Measurements from ENCODE around the gene MARCHF3.
"Not testable (repeated sequence)": the region's sequence is repeated elsewhere in the genome, so short reads cannot be mapped to it uniquely, and the experiment has no call there.

Gene MARCHF3

GRCh38 chr5:127055880-127056653, 25.7 kb upstream of the MARCHF3 start:
- no peaks in the 10 kb centered on the region for H3K36me3 ChIP-seq (ENCODE audit: control insufficient read depth, insufficient read depth, low read length)
- H2BK120ac ChIP-seq (ENCODE audit: low read depth, low read length) = no peak overlapping the region
- no peak overlapping the region for H3K18ac ChIP-seq (ENCODE audit: low read length)
- no peaks in the 10 kb centered on the region for H3K27me3 ChIP-seq (ENCODE audit: insufficient read depth, low read length, poor library complexity)
- H3K4me1 ChIP-seq (ENCODE audit: control insufficient read depth, low read depth, low read length) = no peaks in the 10 kb centered on the region
- no peak for DNase-seq
- no peak overlapping the region for H3K9ac ChIP-seq (ENCODE audit: low read length)
- no peak overlapping the region for H3K27ac ChIP-seq (ENCODE audit: low read depth, low read length)
- no peak overlapping the region for H3K4me3 ChIP-seq (ENCODE audit: low read length)
- no peak overlapping the region for H3K4me2 ChIP-seq (ENCODE audit: low read length)
- no peaks in the 10 kb centered on the region for H3K79me1 ChIP-seq (ENCODE audit: low read length)
- no peak overlapping the region for H3K4ac ChIP-seq (ENCODE audit: low read depth, low read length)
- H4K8ac ChIP-seq (ENCODE audit: low read depth, low read length) = no peak overlapping the region
- H3K23ac ChIP-seq (ENCODE audit: low read length) = no peak overlapping the region
- WGBS (ENCODE audit: extremely low coverage, insufficient coverage, low lambda C conversion rate) = no CpG with 5 or more reads among the region's 3 CpGs
- no peak overlapping the region for H2AK5ac ChIP-seq (ENCODE audit: low read length)
- H3K79me2 ChIP-seq (ENCODE audit: control insufficient read depth, insufficient read depth, low read length) = no peaks in the 10 kb centered on the region
- H2BK15ac ChIP-seq (replicated peaks; ENCODE audit: low read depth) = no peak overlapping the region
- H3K56ac ChIP-seq (ENCODE audit: low read length) = no peak overlapping the region
- H4K5ac ChIP-seq (ENCODE audit: low read length) = no peak overlapping the region
- H2BK5ac ChIP-seq (ENCODE audit: low read length) = no peak overlapping the region

- not testable (repeated sequence) for H3K23ac ChIP-seq (ENCODE audit: low read length); H4K8ac ChIP-seq (ENCODE audit: low read depth, low read length); H3K18ac ChIP-seq (ENCODE audit: low read length); H3K4ac ChIP-seq (ENCODE audit: low read depth, low read length); H3K4me3 ChIP-seq (ENCODE audit: low read length); H2AK5ac ChIP-seq (ENCODE audit: low read length); H2BK120ac ChIP-seq (ENCODE audit: low read depth, low read length); H3K27me3 ChIP-seq (ENCODE audit: insufficient read depth, low read length, poor library complexity); H3K56ac ChIP-seq (ENCODE audit: low read length); H3K4me1 ChIP-seq (ENCODE audit: control insufficient read depth, low read depth, low read length); H3K9ac ChIP-seq (ENCODE audit: low read length); H2BK15ac ChIP-seq (replicated peaks; ENCODE audit: low read depth); H3K4me2 ChIP-seq (ENCODE audit: low read length); H2BK5ac ChIP-seq (ENCODE audit: low read length); H4K5ac ChIP-seq (ENCODE audit: low read length); DNase-seq; H3K79me2 ChIP-seq (ENCODE audit: control insufficient read depth, insufficient read depth, low read length); H3K79me1 ChIP-seq (ENCODE audit: low read length); H3K27ac ChIP-seq (ENCODE audit: low read depth, low read length); H3K36me3 ChIP-seq (ENCODE audit: control insufficient read depth, insufficient read depth, low read length)
- WGBS (ENCODE audit: extremely low coverage, insufficient coverage, low lambda C conversion rate) = no CpG with 5 or more reads among the region's 6 CpGs
Observed at GRCh38 chr5:127053551-127053950, 23.2 kb upstream of the MARCHF3 start.

- Histone ChIP-seq H3K4me3 (ENCODE audit: low read length) (no peak overlapping the region), H3K27me3 (ENCODE audit: insufficient read depth, low read length, poor library complexity) (no peaks in the 10 kb centered on the region), H2BK15ac (replicated peaks; ENCODE audit: low read depth) (no peak overlapping the region), H3K18ac (ENCODE audit: low read length) (no peak overlapping the region), H3K56ac (ENCODE audit: low read length) (no peak overlapping the region), H3K9ac (ENCODE audit: low read length) (no peak overlapping the region), H3K4me1 (ENCODE audit: control insufficient read depth, low read depth, low read length) (no peaks in the 10 kb centered on the region), H2BK5ac (ENCODE audit: low read length) (no peak overlapping the region), H2AK5ac (ENCODE audit: low read length) (no peak overlapping the region), H3K4ac (ENCODE audit: low read depth, low read length) (no peak overlapping the region), H3K27ac (ENCODE audit: low read depth, low read length) (no peak overlapping the region), H2BK120ac (ENCODE audit: low read depth, low read length) (no peak overlapping the region), H4K5ac (ENCODE audit: low read length) (no peak overlapping the region), H3K4me2 (ENCODE audit: low read length) (no peak overlapping the region), H3K79me2 (ENCODE audit: control insufficient read depth, insufficient read depth, low read length) (no peaks in the 10 kb centered on the region), H3K23ac (ENCODE audit: low read length) (no peak overlapping the region), H3K36me3 (ENCODE audit: control insufficient read depth, insufficient read depth, low read length) (no peaks in the 10 kb centered on the region), H3K79me1 (ENCODE audit: low read length) (no peaks in the 10 kb centered on the region), H4K8ac (ENCODE audit: low read depth, low read length) (no peak overlapping the region)
- no CpG with 5 or more reads among the region's 3 CpGs for WGBS (ENCODE audit: extremely low coverage, insufficient coverage, low lambda C conversion rate)
- no peak for DNase-seq
Observed at GRCh38 chr5:127053049-127053448, 22.7 kb upstream of the MARCHF3 start.

GRCh38 chr5:127051591-127051990, 21.2 kb upstream of the MARCHF3 start:
- DNase-seq = no peak
- Histone ChIP-seq H2BK5ac (ENCODE audit: low read length) (no peak overlapping the region), H3K27ac (ENCODE audit: low read depth, low read length) (no peak overlapping the region), H3K56ac (ENCODE audit: low read length) (no peak overlapping the region), H2AK5ac (ENCODE audit: low read length) (no peak overlapping the region), H3K23ac (ENCODE audit: low read length) (no peak overlapping the region), H4K5ac (ENCODE audit: low read length) (no peak overlapping the region), H3K79me1 (ENCODE audit: low read length) (no peaks in the 10 kb centered on the region), H3K9ac (ENCODE audit: low read length) (no peak overlapping the region), H3K36me3 (ENCODE audit: control insufficient read depth, insufficient read depth, low read length) (no peaks in the 10 kb centered on the region), H3K4me1 (ENCODE audit: control insufficient read depth, low read depth, low read length) (no peaks in the 10 kb centered on the region), H3K4me3 (ENCODE audit: low read length) (no peak overlapping the region), H3K4ac (ENCODE audit: low read depth, low read length) (no peak overlapping the region), H4K8ac (ENCODE audit: low read depth, low read length) (no peak overlapping the region), H3K18ac (ENCODE audit: low read length) (no peak overlapping the region), H2BK15ac (replicated peaks; ENCODE audit: low read depth) (no peak overlapping the region), H2BK120ac (ENCODE audit: low read depth, low read length) (no peak overlapping the region), H3K27me3 (ENCODE audit: insufficient read depth, low read length, poor library complexity) (no peaks in the 10 kb centered on the region), H3K79me2 (ENCODE audit: control insufficient read depth, insufficient read depth, low read length) (no peaks in the 10 kb centered on the region), H3K4me2 (ENCODE audit: low read length) (no peak overlapping the region)
- no CpG with 5 or more reads among the region's 1 CpG for WGBS (ENCODE audit: extremely low coverage, insufficient coverage, low lambda C conversion rate)

GRCh38 chr5:127046343-127047072, 16.1 kb upstream of the MARCHF3 start:
- no peak overlapping the region for H3K23ac ChIP-seq (ENCODE audit: low read length)
- H4K8ac ChIP-seq (ENCODE audit: low read depth, low read length) = no peak overlapping the region
- H3K27me3 ChIP-seq (ENCODE audit: insufficient read depth, low read length, poor library complexity) = no peaks in the 10 kb centered on the region
- WGBS (ENCODE audit: extremely low coverage, insufficient coverage, low lambda C conversion rate) = no CpG with 5 or more reads among the region's 4 CpGs
- no peak for DNase-seq
- no peak overlapping the region for H2BK15ac ChIP-seq (replicated peaks; ENCODE audit: low read depth)
- no peak overlapping the region for H4K5ac ChIP-seq (ENCODE audit: low read length)
- H3K79me1 ChIP-seq (ENCODE audit: low read length) = no peaks in the 10 kb centered on the region
- H3K18ac ChIP-seq (ENCODE audit: low read length) = no peak overlapping the region
- no peaks in the 10 kb centered on the region for H3K79me2 ChIP-seq (ENCODE audit: control insufficient read depth, insufficient read depth, low read length)
- H3K4me3 ChIP-seq (ENCODE audit: low read length) = no peak overlapping the region
- H3K4ac ChIP-seq (ENCODE audit: low read depth, low read length) = no peak overlapping the region
- no peak overlapping the region for H2AK5ac ChIP-seq (ENCODE audit: low read length)
- no peak overlapping the region for H2BK5ac ChIP-seq (ENCODE audit: low read length)
- H3K9ac ChIP-seq (ENCODE audit: low read length) = no peak overlapping the region
- H3K36me3 ChIP-seq (ENCODE audit: control insufficient read depth, insufficient read depth, low read length) = no peaks in the 10 kb centered on the region
- H3K56ac ChIP-seq (ENCODE audit: low read length) = no peak overlapping the region
- H3K4me2 ChIP-seq (ENCODE audit: low read length) = no peak overlapping the region
- H3K4me1 ChIP-seq (ENCODE audit: control insufficient read depth, low read depth, low read length) = no peaks in the 10 kb centered on the region
- no peak overlapping the region for H3K27ac ChIP-seq (ENCODE audit: low read depth, low read length)
- H2BK120ac ChIP-seq (ENCODE audit: low read depth, low read length) = no peak overlapping the region

Data from mesendoderm (in vitro differentiated cells).